BLaER1 treated with 17β-estradiol and CSF1 and Interleukin-3, amounts not matched to agents 10 nM and 100 nM (cell line): Measurements from ENCODE around the gene PIMREG.

Experiments used
- H3K27ac ChIP-seq, 11 experiments: shearing (Covaris generic); formaldehyde crosslinking; 2 replicates each; pipeline ENCODE4 v1.8.1; 2022
- H3K27me3 ChIP-seq, 11 experiments: shearing (Covaris generic); formaldehyde crosslinking; 2 replicates each; pipeline ENCODE4 v1.8.1; 2022
- H3K36me3 ChIP-seq, 11 experiments: shearing (Covaris generic); formaldehyde crosslinking; 2 replicates each; pipeline ENCODE4 v1.8.1; 2022
- H3K4me1 ChIP-seq, 10 experiments: shearing (Covaris generic); formaldehyde crosslinking; 2 replicates each; pipeline ENCODE4 v1.8.1; 2022
- H3K4me2 ChIP-seq, 11 experiments: shearing (Covaris generic); formaldehyde crosslinking; 2 replicates each; pipeline ENCODE4 v1.8.1; 2022
- H3K4me3 ChIP-seq, 10 experiments: shearing (Covaris generic); formaldehyde crosslinking; 2 replicates each; pipeline ENCODE4 v1.8.1; 2022
- H3K9ac ChIP-seq, 11 experiments: shearing (Covaris generic); formaldehyde crosslinking; 2 replicates each; pipeline ENCODE4 v1.8.1; 2022
- H3K9me3 ChIP-seq, 11 experiments: shearing (Covaris generic); formaldehyde crosslinking; replicated peaks in 1 of 11; 2 replicates each; pipeline ENCODE4 v1.8.1; 2022
- H4K20me1 ChIP-seq, 11 experiments: shearing (Covaris generic); formaldehyde crosslinking; 2 replicates each; pipeline ENCODE4 v1.8.1; 2022
- Cebpa-rat ChIP-seq, 11 experiments: shearing (Covaris generic); IDR thresholded peaks; 2 replicates each; pipeline ENCODE4 v1.8.1; 2022

Gene PIMREG

GRCh38 chr17:6421700-6422604 lies 22.3 kb upstream of the PIMREG start:
- Histone ChIP-seq H3K4me2 (peak overlapping the region in 1 of 11 experiments; percentile 31; a peak in 2 of 22 replicates), H3K9ac (no peak overlapping the region), H3K9me3 (no peaks in the 10 kb centered on the region), H3K4me3 (no peak overlapping the region), H4K20me1 (peaks cover 0 to 48% (median 3%) of the 10 kb centered on the region in 11 experiments; a peak in 10 of 22 replicates), H3K27ac (no peak overlapping the region), H3K4me1 (peaks cover 3 to 34% (median 19%) of the 10 kb centered on the region in 10 experiments), H3K27me3 (peaks cover 0 to 65% (median 10%) of the 10 kb centered on the region in 11 experiments; a peak in 13 of 22 replicates), H3K36me3 (no peaks in the 10 kb centered on the region)
- no peak for TF ChIP-seq Cebpa-rat (IDR thresholded peaks at IDR 0.05)

DNA sequence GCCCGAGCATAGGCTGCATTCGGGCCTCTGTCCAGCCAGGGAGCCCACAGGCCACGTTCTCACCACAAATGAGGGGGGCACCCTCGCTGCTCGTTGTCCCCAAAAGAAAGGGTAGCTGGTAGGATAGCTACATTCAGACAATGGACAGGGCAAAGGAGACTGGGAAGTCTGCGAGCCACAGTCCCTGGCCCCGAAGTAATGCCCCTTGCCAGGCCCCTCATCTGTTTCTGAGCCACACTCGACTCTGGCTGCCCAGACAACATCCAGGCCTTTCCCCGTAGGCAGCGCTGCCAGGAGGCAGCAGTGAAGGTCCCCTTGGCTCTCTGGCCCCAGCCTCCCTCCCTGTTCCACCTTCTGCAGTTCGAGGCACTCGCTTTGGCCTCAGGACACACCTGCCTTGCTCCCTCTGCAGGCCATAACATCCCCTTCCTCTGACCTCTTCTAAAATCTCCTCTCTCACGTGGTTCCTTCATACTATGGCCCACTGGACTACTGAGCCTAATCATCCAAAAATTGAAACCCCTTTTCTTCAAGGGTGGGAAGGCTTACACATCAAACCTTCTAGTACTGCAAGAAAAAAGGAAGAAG lies 21.5 kb upstream of the PIMREG start:
- peaks cover 0 to 56% (median 6%) of the 10 kb centered on the region in 11 experiments; a peak in 11 of 22 replicates for H4K20me1 ChIP-seq

GRCh38 chr17:6423931-6424330 lies 20.3 kb upstream of the PIMREG start:
- peaks cover 0 to 68% (median 7%) of the 10 kb centered on the region in 11 experiments; a peak in 12 of 22 replicates for H4K20me1 ChIP-seq
- H3K4me1 ChIP-seq, result peaks cover 21 to 54% (median 38%) of the 10 kb centered on the region in 10 experiments
- H3K36me3 ChIP-seq, result no peaks in the 10 kb centered on the region
- H3K9me3 ChIP-seq, result no peaks in the 10 kb centered on the region
- peaks cover 0 to 78% (median 10%) of the 10 kb centered on the region in 11 experiments; a peak in 13 of 22 replicates for H3K27me3 ChIP-seq
- no peak for TF ChIP-seq Cebpa-rat (IDR thresholded peaks at IDR 0.05)
- no peak overlapping the region for H3K9ac ChIP-seq
- peak overlapping the region in 5 of 11 experiments; percentile 3 to 36 (median 12); a peak in 2 of 22 replicates for H3K4me2 ChIP-seq
- H3K4me3 ChIP-seq, result no peak overlapping the region
- no peak overlapping the region for H3K27ac ChIP-seq

More for the DNA sequence above, 21.5 kb upstream of the PIMREG start:
- Histone ChIP-seq H3K27me3 (peaks cover 0 to 67% (median 10%) of the 10 kb centered on the region in 11 experiments; a peak in 13 of 22 replicates), H3K4me1 (peaks cover 11 to 42% (median 27%) of the 10 kb centered on the region in 10 experiments), H3K36me3 (no peaks in the 10 kb centered on the region), H3K9me3 (no peaks in the 10 kb centered on the region), H3K4me2 (0 out of 22 replicates have a peak overlapping the region, but pooled peaks of 1 of the 11 experiments have one; percentile 31), H3K4me3 (no peak overlapping the region), H3K9ac (no peak overlapping the region), H3K27ac (no peak overlapping the region)
- no peak for TF ChIP-seq Cebpa-rat (IDR thresholded peaks at IDR 0.05)

- no peak overlapping the region for H3K4me3 ChIP-seq
- H3K4me2 ChIP-seq, result peak overlapping the region in 8 of 11 experiments; percentile 23 to 75 (median 36); a peak in 14 of 22 replicates
- peaks cover 21 to 54% (median 38%) of the 10 kb centered on the region in 10 experiments for H3K4me1 ChIP-seq
- no peak for TF ChIP-seq Cebpa-rat (IDR thresholded peaks at IDR 0.05)
- no peak overlapping the region for H3K27ac ChIP-seq
- H3K9ac ChIP-seq, result no peak overlapping the region
- H3K36me3 ChIP-seq, result no peaks in the 10 kb centered on the region
- peaks cover 0 to 86% (median 10%) of the 10 kb centered on the region in 11 experiments; a peak in 13 of 22 replicates for H3K27me3 ChIP-seq
- H4K20me1 ChIP-seq, result peaks cover 0 to 70% (median 7%) of the 10 kb centered on the region in 11 experiments; a peak in 12 of 22 replicates
- peaks cover under 1 to 6% (median 2%) of the 10 kb centered on the region in 11 experiments; a peak in 20 of 22 replicates for H3K9me3 ChIP-seq
Observed at GRCh38 chr17:6425407-6425806, 18.8 kb upstream of the PIMREG start.

- no peak for TF ChIP-seq Cebpa-rat (IDR thresholded peaks at IDR 0.05)
- peak overlapping the region; percentile 67 to 88 (median 80); a peak in 21 of 22 replicates for H3K4me2 ChIP-seq
- no peaks in the 10 kb centered on the region for H3K36me3 ChIP-seq
Observed at GRCh38 chr17:6426356-6427101, 17.7 kb upstream of the PIMREG start.

DNA sequence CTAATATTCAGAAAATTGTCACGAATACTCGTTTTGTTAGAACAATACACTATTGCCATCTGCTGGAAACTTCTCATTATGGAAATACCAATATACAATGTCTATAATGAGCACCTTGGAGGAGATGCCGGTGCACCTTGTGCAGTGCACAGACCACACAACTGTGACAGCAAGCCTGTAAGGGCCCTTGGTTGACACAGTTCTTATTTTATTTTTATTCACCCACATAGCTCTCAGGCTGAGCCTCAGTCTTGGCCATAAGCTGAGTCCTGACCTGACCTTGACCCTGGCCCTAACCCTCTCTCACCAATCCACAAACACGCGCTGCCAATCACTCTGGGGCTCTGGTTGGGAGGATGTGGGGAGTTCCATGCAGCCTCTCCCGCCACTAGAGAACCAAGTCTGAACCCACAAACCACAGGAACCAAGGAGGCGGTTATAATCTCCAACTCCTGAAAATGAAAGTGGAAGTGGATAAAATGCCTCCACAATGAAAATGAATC lies 16.9 kb upstream of the PIMREG start:
- peaks cover 11 to 21% (median 15%) of the 10 kb centered on the region in 11 experiments; a peak in 21 of 22 replicates for H3K9me3 ChIP-seq
- peaks cover 21 to 52% (median 37%) of the 10 kb centered on the region in 10 experiments for H3K4me1 ChIP-seq
- no peak for TF ChIP-seq Cebpa-rat (IDR thresholded peaks at IDR 0.05)
- H4K20me1 ChIP-seq, result peaks cover 0 to 60% (median 7%) of the 10 kb centered on the region in 11 experiments; a peak in 12 of 22 replicates
- no peak overlapping the region for H3K27ac ChIP-seq
- peaks cover 0 to 93% (median 10%) of the 10 kb centered on the region in 11 experiments; a peak in 13 of 22 replicates for H3K27me3 ChIP-seq
- H3K4me2 ChIP-seq, result peak overlapping the region; percentile 67 to 88 (median 80)
- no peak overlapping the region for H3K9ac ChIP-seq
- no peak overlapping the region for H3K4me3 ChIP-seq
- H3K36me3 ChIP-seq, result no peaks in the 10 kb centered on the region

More at GRCh38 chr17:6426356-6427101, 17.7 kb upstream of the PIMREG start:
- peaks cover 21 to 54% (median 38%) of the 10 kb centered on the region in 10 experiments for H3K4me1 ChIP-seq
- no peak overlapping the region for H3K4me3 ChIP-seq
- H3K27me3 ChIP-seq, result peaks cover 0 to 88% (median 10%) of the 10 kb centered on the region in 11 experiments; a peak in 13 of 22 replicates
- no peak overlapping the region for H3K27ac ChIP-seq
- no peak overlapping the region for H3K9ac ChIP-seq
- H4K20me1 ChIP-seq, result peaks cover 0 to 63% (median 7%) of the 10 kb centered on the region in 11 experiments; a peak in 12 of 22 replicates
- peaks cover 11 to 16% (median 13%) of the 10 kb centered on the region in 11 experiments; a peak in 21 of 22 replicates for H3K9me3 ChIP-seq

DNA sequence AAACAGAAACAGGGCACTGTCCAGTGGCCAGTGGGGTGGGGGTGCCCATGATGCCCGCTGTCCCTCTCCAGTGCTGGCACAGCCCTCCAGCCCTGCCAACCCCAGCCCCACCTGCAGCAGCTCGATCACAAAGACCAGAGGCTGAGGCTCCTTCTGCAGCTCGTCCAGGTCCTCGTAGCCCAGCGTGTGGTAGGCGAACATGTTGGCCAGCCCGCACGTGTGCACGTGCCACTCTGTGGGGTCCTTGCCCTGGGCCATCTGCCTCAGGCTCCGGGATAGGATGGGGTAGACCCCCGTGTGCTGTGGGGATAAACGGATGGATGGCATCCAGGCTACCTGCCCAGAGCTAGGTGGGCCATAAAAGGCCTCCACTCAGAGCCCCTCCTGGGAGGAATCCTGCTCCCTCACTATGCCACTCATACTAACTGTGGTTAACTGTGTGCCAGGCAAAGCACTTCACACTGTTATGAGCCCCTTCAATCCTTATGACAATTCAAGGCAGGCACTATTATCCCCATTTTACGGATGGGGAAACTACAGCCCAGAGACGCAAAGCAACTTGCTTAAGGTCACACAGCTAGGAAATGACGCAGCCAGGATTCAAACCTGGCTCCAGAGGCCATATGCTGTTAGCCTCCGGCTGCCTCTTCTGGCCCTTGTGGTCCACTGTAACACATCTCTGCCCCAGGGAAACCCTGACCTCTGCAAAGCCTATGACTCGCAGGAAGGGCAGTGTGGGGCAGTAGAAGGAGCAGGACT lies 15.9 kb upstream of the PIMREG start:
- Histone ChIP-seq H3K27ac (peak overlapping the region in 2 of 11 experiments; percentile 13 to 19; a peak in 1 of 22 replicates), H3K9ac (0 out of 22 replicates have a peak overlapping the region, but pooled peaks of 1 of the 11 experiments have one; percentile 2), H3K4me2 (peak overlapping the region; percentile 67 to 88 (median 80)), H3K9me3 (peaks cover 11 to 21% (median 15%) of the 10 kb centered on the region in 11 experiments; a peak in 21 of 22 replicates), H4K20me1 (peaks cover 0 to 49% (median 5%) of the 10 kb centered on the region in 11 experiments; a peak in 11 of 22 replicates), H3K36me3 (no peaks in the 10 kb centered on the region), H3K4me1 (peaks cover 21 to 49% (median 36%) of the 10 kb centered on the region in 10 experiments), H3K27me3 (peaks cover 0 to 93% (median 10%) of the 10 kb centered on the region in 11 experiments; a peak in 13 of 22 replicates), H3K4me3 (no peak overlapping the region)
- no peak for TF ChIP-seq Cebpa-rat (IDR thresholded peaks at IDR 0.05)
